Activated naive CD4-positive, alpha-beta T cell treated with anti-CD3 and anti-CD28 coated beads, Interleukin-2, amount 50 U/mL, for 24 hours (primary cell): ENCODE data around the gene RBP2.

ENCODE experiments used
- H3K27ac Mint-ChIP-seq: one replicate; pipeline ENCODE4 v1.8.0; 2021; ENCODE audit warnings: mild to moderate bottlenecking, mixed read lengths
- H3K27me3 Mint-ChIP-seq: one replicate; pipeline ENCODE4 v1.8.0; 2021; ENCODE audit warnings: mixed read lengths
- H3K36me3 Mint-ChIP-seq: one replicate; pipeline ENCODE4 v1.8.0; 2021; ENCODE audit warnings: mixed read lengths
- H3K4me1 Mint-ChIP-seq: one replicate; pipeline ENCODE4 v1.8.0; 2021; ENCODE audit warnings: mixed read lengths
- H3K4me3 Mint-ChIP-seq: one replicate; pipeline ENCODE4 v1.8.0; 2021; ENCODE audit warnings: mild to moderate bottlenecking, mixed read lengths
- H3K9me3 Mint-ChIP-seq: one replicate; pipeline ENCODE4 v1.8.0; 2021; ENCODE audit warnings: mixed read lengths

Gene RBP2

DNA sequence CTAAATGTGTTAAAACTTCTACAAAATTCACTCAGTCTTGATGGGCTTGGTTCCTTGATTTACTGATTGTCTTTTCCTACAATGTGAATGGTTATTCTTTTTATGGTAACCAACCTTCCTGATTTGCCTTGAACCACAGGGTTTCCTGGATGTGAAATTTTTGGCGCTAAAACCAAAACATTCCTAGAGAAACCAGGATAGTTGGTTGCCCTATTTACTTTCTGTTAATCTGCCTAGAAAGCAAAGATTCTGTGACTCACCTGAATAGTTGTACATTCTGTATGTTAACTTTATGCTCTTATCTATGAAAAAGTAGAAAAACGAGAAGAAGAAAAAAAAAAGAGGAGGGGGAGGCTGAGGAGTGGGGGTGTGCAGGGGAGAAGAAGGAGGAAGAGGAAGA, 23.2 kb upstream of the RBP2 start:
- peaks cover 5% of the 10 kb centered on the region for H3K9me3 Mint-ChIP-seq
- no peak overlapping the region for H3K4me3 Mint-ChIP-seq
- peaks cover 3% of the 10 kb centered on the region for H3K27me3 Mint-ChIP-seq
- no peak overlapping the region for H3K27ac Mint-ChIP-seq
- no peaks in the 10 kb centered on the region for H3K4me1 Mint-ChIP-seq
- peaks cover 9% of the 10 kb centered on the region for H3K36me3 Mint-ChIP-seq

DNA sequence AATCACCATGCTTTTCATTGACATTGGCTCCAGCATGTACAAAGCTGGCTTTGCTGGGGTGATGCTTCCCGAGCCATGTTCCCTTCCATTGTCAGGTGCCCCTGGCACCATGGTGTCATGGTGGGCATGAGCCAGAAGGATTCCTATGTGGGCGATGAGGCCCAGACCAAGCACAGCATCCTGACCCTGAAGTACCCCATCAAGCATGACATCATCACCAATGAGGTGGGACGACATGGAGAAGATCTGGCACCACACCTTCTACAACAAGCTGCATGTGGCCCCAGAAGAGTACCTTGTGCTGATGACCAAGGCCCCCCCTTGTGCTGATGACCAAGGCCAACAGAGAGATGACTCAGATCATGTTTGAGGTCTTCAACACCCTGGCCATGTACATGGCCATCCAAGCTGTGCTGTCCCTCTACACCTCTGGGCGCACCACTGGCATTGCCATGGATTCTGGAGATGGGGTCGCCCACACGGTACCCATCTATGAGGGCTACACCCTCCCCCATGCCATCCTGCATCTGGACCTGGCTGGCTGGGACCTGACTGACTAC, 17.6 kb upstream of the RBP2 start:
- peaks cover 22% of the 10 kb centered on the region for H3K9me3 Mint-ChIP-seq
- peaks cover 23% of the 10 kb centered on the region for H3K36me3 Mint-ChIP-seq

DNA sequence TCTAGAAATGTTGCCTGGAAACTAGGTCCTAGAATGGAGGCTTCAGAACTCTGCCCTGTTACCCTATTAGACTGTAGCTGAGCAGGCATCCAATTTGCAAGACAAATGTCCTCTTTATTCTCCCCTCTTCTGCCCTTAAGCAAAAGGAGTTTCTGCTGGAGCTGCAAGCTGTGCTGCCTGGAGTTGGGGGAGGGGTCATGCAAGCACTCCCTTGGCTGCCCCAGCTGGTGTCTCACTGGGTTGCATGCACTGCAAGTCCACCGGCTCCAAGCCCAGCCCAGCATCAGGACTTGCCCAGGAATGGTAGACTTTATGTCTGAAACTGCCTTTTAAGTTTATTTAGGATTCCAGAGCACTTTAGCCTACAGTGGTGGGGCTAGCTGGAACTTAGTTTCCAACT, 15.7 kb upstream of the RBP2 start:
- H3K4me3 Mint-ChIP-seq = no peak overlapping the region
- no peaks in the 10 kb centered on the region for H3K4me1 Mint-ChIP-seq
- peaks cover 2% of the 10 kb centered on the region for H3K27me3 Mint-ChIP-seq
- peaks cover 37% of the 10 kb centered on the region for H3K9me3 Mint-ChIP-seq
- H3K36me3 Mint-ChIP-seq = peaks cover 25% of the 10 kb centered on the region
- H3K27ac Mint-ChIP-seq = no peak overlapping the region

More for the DNA sequence above, 17.6 kb upstream of the RBP2 start:
- Mint-ChIP-seq H3K4me1 (no peaks in the 10 kb centered on the region), H3K27ac (no peak overlapping the region), H3K4me3 (no peak overlapping the region), H3K27me3 (peaks cover 2% of the 10 kb centered on the region)

DNA sequence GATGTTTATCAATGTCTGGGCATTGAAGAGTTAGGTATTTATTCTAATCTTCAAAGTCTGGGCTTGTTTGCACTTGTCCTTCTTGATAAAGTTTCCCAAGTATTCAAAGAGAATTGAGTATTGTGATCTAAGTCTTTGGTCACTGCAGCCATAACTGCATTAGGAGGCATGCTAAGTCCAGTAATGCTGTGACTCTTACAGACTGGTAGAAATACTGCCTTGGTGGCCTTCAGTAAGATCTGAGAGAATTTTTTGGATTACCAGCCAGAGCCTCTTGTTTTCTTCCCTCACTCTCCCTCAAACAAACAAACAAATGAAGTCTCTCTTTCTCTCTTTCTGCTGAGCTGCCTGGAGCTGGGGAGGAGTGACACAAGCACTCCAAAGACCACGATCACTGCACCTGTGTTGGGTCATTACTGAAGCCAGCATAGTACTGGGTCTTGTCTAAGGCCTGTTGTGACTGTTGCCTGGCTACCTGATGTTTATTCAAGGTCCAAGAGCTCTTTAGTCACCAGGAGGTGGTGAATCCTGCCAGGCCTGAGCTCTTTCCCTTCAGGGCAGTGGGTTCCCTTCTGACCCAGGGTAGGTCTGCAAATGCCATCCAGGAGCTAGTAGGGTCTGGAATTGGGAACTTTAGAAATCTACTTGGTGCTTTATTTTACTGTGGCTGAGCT, 14.8 kb upstream of the RBP2 start:
- Mint-ChIP-seq H3K9me3 (peaks cover 36% of the 10 kb centered on the region), H3K4me3 (no peak overlapping the region), H3K27me3 (peaks cover 2% of the 10 kb centered on the region), H3K4me1 (no peaks in the 10 kb centered on the region), H3K27ac (no peak overlapping the region), H3K36me3 (peaks cover 21% of the 10 kb centered on the region)

DNA sequence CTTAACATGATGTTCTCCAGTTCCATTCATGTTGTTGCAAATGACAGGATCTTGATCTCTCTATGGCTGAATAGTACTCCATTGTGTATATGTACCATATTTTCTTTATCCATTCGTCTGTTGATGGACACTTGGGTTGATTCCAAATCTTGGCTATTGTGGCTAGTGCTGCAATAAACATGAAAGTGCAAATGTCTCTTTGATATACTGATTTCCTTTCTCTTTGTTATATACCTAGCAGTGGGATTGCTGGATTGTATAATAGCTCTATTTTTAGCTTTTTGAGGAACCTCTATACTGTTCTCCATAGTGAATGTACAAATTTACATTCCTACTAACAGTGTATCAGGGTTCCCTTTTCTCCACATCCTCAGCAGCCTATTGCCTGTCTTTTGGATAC, 5.9 kb upstream of the RBP2 start:
- Mint-ChIP-seq H3K4me1 (no peaks in the 10 kb centered on the region), H3K9me3 (no peaks in the 10 kb centered on the region), H3K27me3 (no peaks in the 10 kb centered on the region), H3K27ac (no peak overlapping the region), H3K4me3 (no peak overlapping the region), H3K36me3 (no peaks in the 10 kb centered on the region)

DNA sequence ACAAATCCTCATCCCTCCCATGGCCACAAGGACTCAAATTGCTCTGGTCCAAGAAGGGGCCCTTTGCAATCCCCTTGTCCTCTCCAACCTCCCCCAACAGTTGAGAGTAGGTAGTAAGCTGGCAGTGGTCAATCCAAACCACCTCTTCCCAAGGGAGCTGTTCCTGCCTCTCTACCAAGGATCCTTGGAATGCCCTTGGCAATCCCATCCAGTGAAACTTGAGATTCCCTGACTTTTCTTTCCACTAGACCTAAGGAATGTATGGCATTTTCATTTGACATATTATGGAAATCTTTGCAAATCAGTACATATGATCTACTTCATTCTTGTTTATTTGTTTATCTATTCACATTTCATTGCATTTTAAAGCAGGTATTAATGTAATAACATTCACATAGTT, 4.8 kb upstream of the RBP2 start:
- Mint-ChIP-seq H3K4me3 (no peak overlapping the region), H3K27me3 (no peaks in the 10 kb centered on the region), H3K36me3 (no peaks in the 10 kb centered on the region), H3K4me1 (no peaks in the 10 kb centered on the region), H3K27ac (no peak overlapping the region), H3K9me3 (no peaks in the 10 kb centered on the region)

DNA sequence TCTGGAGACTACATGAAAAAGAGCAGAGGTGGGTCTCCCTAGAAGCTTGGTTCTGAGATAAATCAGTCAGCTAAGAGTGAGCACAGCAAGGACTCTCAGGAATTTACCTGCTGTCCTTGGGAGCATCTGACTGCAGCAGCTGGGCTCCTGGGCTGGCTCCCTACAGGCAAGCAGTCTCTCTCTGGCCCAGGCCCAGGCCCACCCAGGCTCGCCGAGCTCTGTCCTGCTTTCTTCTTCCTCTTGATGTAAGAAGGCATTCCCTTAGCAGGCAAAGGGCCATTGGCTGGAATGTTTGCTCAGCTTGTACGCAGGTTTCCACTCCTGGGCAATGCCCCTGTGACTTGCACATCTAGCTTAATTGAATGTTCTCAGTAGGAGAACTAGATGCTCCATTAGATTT, 4.3 kb upstream of the RBP2 start:
- no peaks in the 10 kb centered on the region for H3K4me1 Mint-ChIP-seq
- H3K27me3 Mint-ChIP-seq = no peaks in the 10 kb centered on the region
- H3K36me3 Mint-ChIP-seq = no peaks in the 10 kb centered on the region
- no peak overlapping the region for H3K4me3 Mint-ChIP-seq
- no peak overlapping the region for H3K27ac Mint-ChIP-seq
- no peaks in the 10 kb centered on the region for H3K9me3 Mint-ChIP-seq

DNA sequence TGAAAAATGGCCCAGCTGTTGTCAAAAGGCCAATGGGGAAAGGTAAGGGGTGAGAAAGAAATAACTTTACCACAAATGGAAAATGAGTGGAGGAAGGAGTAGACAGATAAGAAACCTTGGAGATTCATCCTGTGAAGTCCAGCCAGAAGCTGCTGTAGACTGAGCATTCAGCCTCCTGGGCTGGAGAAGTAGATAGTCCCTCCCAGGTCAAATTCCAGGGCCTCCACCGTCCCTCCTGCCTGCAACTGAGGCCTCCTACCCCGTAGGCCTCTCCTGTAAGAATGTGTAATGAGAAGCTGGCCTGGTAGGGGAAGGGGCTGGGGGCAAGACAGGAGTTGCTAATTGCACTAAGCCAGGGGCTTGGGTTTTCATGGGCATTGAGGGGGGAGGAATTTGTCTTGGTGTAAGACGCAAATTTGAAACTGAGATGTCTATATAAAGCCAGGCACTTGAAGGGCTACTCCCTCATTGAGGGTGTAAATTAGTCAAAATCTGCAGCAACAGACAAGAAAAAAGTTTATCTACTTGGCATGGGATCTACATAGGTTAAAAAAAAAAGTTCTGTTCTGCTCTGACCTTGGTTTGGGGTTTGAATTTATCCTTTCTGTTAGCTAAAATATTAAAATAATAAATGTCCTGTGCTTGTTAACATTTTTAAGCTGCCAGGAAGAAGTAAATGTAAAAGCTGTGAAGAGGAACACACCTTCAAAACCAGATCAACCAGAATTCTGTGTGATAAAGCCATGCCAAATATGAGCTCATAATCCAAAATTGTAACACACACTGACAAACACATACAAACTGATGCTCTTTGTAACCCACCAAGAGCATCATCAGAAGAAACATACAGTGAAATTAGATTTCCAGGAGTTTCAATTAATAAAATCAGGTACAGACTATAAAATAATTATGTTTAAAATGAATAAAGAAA, 1.7 kb upstream of the RBP2 start:
- no peaks in the 10 kb centered on the region for H3K9me3 Mint-ChIP-seq
- no peak overlapping the region for H3K4me3 Mint-ChIP-seq
- H3K27ac Mint-ChIP-seq = no peak overlapping the region
- H3K4me1 Mint-ChIP-seq = no peaks in the 10 kb centered on the region
- H3K27me3 Mint-ChIP-seq = no peaks in the 10 kb centered on the region
- H3K36me3 Mint-ChIP-seq = no peaks in the 10 kb centered on the region

DNA sequence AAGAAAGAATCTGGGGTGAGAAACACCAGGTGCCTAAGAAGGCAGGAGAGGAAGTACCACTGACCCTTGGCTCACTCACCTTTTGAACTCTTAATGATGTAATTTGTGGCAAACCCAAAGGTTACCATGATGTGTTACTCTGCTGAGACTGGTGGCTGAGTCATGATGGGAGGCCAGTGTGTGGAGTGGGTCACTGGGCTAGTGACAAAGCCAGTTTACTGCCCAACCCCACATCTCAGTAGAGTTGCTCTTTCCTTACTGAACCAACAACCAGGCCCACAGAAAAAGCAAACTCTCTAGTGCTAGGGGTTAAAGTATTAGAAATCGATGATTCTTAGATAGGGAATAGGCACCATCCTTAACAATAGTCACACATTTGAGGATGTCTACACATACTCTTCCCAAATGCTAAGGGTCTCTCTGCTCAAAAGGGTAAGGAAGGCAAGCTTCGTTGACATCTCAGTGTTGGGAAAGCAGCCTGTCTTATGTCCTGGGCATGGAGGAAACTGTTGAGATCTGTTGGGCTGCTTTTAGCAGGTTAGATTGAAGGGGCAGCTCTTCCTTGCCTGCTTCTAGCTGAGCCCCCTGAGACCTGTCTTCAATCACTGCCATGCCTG, 3.1 kb downstream of the RBP2 start:
- Mint-ChIP-seq H3K4me3 (no peak overlapping the region), H3K27ac (no peak overlapping the region), H3K4me1 (no peaks in the 10 kb centered on the region), H3K9me3 (no peaks in the 10 kb centered on the region), H3K36me3 (no peaks in the 10 kb centered on the region), H3K27me3 (no peaks in the 10 kb centered on the region)

DNA sequence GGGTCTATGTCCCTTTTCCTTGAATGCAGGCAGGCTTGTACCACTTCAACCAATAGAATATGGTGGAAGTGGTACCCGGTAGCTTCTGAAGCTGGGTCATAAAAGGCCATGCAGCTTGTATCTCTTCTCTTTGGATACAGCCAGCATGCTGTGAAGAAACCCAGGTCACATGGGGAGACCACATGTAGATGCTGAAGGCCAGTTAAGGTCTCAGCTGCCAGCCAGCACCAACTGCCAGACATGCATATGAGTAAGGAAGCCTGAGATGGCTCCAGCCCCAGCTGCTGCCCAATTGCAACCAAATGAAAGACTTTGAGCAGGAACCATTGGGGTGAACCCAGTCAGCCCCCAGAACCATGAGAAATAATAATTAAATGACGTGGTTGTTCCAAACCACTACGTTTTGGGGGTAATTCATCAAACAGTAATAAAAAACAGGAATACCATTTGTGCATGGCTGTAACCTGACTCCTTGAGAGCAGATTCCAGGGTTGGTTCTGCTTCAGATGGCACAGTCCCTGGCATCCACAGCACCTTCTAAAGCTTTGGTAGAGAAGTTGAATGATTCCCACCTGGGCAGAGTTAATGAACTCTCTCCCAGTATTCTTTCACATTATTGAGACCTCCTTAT, 3.8 kb downstream of the RBP2 start:
- H3K36me3 Mint-ChIP-seq = no peaks in the 10 kb centered on the region
- no peak overlapping the region for H3K27ac Mint-ChIP-seq
- H3K27me3 Mint-ChIP-seq = no peaks in the 10 kb centered on the region
- no peak overlapping the region for H3K4me3 Mint-ChIP-seq
- H3K4me1 Mint-ChIP-seq = no peaks in the 10 kb centered on the region
- no peaks in the 10 kb centered on the region for H3K9me3 Mint-ChIP-seq

DNA sequence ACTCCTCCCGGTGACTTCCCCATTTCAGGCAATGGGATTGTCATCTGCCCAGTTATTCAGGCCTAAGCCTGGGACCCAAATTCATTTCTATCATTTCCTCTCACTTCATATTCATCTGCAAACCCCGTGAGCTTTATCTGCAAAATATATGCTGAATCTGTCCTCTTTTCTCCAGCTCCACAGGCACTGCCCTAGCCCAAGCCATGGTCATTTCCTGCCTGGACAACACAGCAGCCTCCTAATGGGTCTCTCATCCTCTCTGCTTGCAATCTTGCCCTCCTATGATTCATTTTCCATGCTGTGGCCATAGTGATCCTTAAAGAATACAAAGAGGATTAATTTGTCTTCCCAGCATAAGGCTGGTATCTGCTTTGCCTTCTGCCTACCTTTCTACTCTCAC, 6.1 kb downstream of the RBP2 start:
- H3K27ac Mint-ChIP-seq = no peak overlapping the region
- no peaks in the 10 kb centered on the region for H3K4me1 Mint-ChIP-seq
- H3K4me3 Mint-ChIP-seq = no peak overlapping the region
- no peaks in the 10 kb centered on the region for H3K9me3 Mint-ChIP-seq
- no peaks in the 10 kb centered on the region for H3K36me3 Mint-ChIP-seq
- no peaks in the 10 kb centered on the region for H3K27me3 Mint-ChIP-seq

DNA sequence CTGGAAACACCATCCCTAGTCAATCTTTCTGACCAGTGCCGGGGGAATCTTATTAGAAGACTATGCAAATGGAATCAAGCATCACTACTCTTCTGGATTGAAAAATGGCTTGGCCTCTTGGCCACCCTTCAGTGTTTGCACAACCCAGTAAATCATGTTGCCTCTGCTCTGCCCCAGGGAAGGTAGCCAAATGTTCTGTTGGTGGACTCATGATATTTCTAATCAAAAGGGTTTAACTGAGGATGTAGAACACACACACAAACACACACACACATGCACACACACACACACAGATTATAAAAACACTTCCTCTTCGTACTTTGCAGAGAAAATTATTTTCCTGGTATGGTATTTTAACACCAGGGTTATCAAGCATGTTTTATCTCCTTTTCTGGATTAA, 7.9 kb downstream of the RBP2 start:
- H3K27ac Mint-ChIP-seq = no peak overlapping the region
- H3K4me1 Mint-ChIP-seq = no peaks in the 10 kb centered on the region
- H3K27me3 Mint-ChIP-seq = no peaks in the 10 kb centered on the region
- no peak overlapping the region for H3K4me3 Mint-ChIP-seq
- H3K36me3 Mint-ChIP-seq = no peaks in the 10 kb centered on the region
- no peaks in the 10 kb centered on the region for H3K9me3 Mint-ChIP-seq

DNA sequence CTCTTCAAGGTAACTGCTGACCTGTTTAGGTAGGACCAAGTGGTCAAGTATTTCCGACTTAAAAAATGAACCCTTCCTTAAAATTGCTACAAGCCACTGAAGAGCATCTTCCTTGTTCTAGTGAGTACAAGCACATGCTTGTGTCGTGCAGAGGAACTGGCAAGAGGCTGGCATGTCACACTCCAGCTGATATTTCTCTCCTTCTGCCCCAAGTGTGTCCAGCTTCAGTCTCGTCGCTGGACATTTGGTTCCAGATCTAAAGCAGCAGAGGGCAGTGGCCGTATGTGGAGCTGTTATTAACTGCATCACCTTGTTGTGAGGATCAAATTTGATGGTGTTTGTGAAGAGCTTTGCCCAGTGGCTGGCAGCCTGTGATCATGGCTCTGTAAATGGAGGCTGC, 10.0 kb downstream of the RBP2 start:
- H3K36me3 Mint-ChIP-seq = no peaks in the 10 kb centered on the region
- no peaks in the 10 kb centered on the region for H3K27me3 Mint-ChIP-seq
- H3K27ac Mint-ChIP-seq = no peak overlapping the region
- no peaks in the 10 kb centered on the region for H3K4me1 Mint-ChIP-seq
- H3K9me3 Mint-ChIP-seq = no peaks in the 10 kb centered on the region
- H3K4me3 Mint-ChIP-seq = no peak overlapping the region

DNA sequence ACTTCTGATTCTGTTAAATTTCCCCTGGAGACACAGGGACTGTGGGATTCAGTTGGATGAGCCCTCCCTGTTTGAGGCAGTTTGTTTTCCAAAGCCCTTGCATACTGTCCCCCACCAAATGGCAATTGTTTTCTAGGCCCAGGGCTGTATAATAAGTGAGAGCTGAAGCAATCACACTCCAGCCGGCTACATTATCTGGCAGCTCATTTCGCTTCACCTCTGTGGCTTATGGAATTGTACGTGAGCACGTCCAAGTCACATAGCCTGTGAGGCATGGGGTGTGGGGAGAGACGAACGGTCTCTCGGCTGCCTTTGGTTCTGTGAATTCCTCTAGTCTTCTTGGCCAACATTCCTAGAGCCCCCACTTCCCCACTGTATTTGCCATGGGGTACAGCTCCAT, 10.7 kb downstream of the RBP2 start:
- Mint-ChIP-seq H3K27ac (no peak overlapping the region), H3K4me1 (no peaks in the 10 kb centered on the region), H3K4me3 (no peak overlapping the region), H3K27me3 (no peaks in the 10 kb centered on the region), H3K9me3 (no peaks in the 10 kb centered on the region), H3K36me3 (no peaks in the 10 kb centered on the region)

DNA sequence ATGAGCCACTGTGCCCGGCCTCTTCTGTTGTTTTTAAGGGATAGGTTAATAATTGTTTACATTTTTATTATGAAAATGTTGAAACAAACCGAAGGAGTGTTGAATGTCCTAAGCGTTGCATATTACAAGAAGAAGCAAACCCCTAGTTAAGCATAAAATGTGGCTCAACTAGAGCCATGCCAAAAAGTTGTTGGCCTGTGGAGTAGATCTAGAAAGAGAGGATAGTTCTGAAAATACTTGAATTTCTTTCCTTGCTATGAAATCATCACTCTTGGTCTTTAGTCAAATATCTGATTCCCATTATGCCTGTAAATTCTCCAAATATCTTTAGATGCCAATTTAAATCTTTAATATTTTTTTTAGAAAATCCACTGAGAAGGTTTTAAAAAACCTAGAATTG, 12.8 kb downstream of the RBP2 start:
- Mint-ChIP-seq H3K9me3 (no peaks in the 10 kb centered on the region), H3K27ac (no peak overlapping the region), H3K36me3 (no peaks in the 10 kb centered on the region), H3K27me3 (no peaks in the 10 kb centered on the region), H3K4me3 (no peak overlapping the region), H3K4me1 (no peaks in the 10 kb centered on the region)
